Activated CD4-positive, alpha-beta T cell treated with anti-CD3 and anti-CD28 coated beads, Interleukin-2, Interleukin-6, amounts not matched to agents 100 ng/mL and 50 ng/mL, durations not matched to agents 16 hours and 8 hours (primary cell): ENCODE results near the gene CCDC33.

Experiments
- DNase-seq: peaks from one replicate; pipeline ENCODE4 v3.0.0-alpha.2; 2020

CCDC33 gene

GRCh38 chr15:74317820-74318375 lies 81.8 kb downstream of the CCDC33 start:
- no peak for DNase-seq

- DNase-seq = no peak
These were observed 82.4 kb downstream of the CCDC33 start for GRCh38 chr15:74318376-74319137.

GRCh38 chr15:74319138-74319460 lies 83.0 kb downstream of the CCDC33 start:
- DNase-seq = no peak

GRCh38 chr15:74319596-74320351 lies 83.6 kb downstream of the CCDC33 start:
- no peak for DNase-seq

- peak; percentile 38 for DNase-seq
These were observed 84.5 kb downstream of the CCDC33 start for GRCh38 chr15:74320352-74321247.

GRCh38 chr15:74322558-74323180 lies 86.5 kb downstream of the CCDC33 start:
- peak; percentile 69 for DNase-seq

GRCh38 chr15:74324714-74325113 lies 88.6 kb downstream of the CCDC33 start:
- no peak for DNase-seq

GRCh38 chr15:74326746-74327145 lies 90.6 kb downstream of the CCDC33 start:
- DNase-seq = no peak

- no peak for DNase-seq
These were observed 91.6 kb downstream of the CCDC33 start for GRCh38 chr15:74327756-74328155.

- DNase-seq = no peak
These were observed 92.4 kb downstream of the CCDC33 start for GRCh38 chr15:74328331-74329056.

- DNase-seq = no peak
These were observed 94.8 kb downstream of the CCDC33 start for GRCh38 chr15:74330861-74331408.

- no peak for DNase-seq
These were observed 95.9 kb downstream of the CCDC33 start for GRCh38 chr15:74332011-74332410.

GRCh38 chr15:74332611-74333010 lies 96.5 kb downstream of the CCDC33 start:
- no peak for DNase-seq

GRCh38 chr15:74333093-74333492 lies 97.0 kb downstream of the CCDC33 start:
- no peak for DNase-seq

GRCh38 chr15:74333662-74334061 lies 97.5 kb downstream of the CCDC33 start:
- no peak for DNase-seq

GRCh38 chr15:74334127-74334526 lies 98.0 kb downstream of the CCDC33 start:
- DNase-seq = no peak

- no peak for DNase-seq
These were observed 99.3 kb downstream of the CCDC33 start for GRCh38 chr15:74335396-74335795.

GRCh38 chr15:74336061-74337005 lies 100.2 kb downstream of the CCDC33 start:
- DNase-seq = no peak

- DNase-seq = no peak
These were observed 101.0 kb downstream of the CCDC33 start for GRCh38 chr15:74337146-74337545.

GRCh38 chr15:74337607-74338211 lies 101.6 kb downstream of the CCDC33 start:
- no peak for DNase-seq
